Measurements from ENCODE around the gene LARGE1.

Gene LARGE1

DNA sequence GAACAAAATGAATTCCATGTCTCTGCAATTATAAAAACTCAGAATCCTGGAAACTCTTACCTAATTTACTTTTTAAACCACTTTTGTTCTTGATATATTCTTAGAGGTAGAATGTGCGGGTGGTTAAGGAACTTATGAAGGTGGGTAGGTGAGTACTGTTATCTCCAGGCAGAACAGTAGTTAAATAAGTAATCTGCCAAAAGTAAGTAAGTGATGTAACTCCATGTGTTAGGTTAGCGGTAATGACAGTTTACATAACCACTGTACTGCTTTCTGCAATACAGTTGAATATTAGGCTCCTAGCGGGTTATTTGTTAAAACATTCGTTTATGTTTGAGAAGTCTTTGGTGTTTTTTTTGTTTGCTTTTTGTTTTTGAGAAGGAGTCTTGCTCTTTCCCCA, 7.1 kb downstream of the LARGE1 start:
- DNase-seq (ENCODE audit: low read depth) = no peak

- no peak for DNase-seq (ENCODE audit: low read depth)
Measured at GRCh38 chr22:33909911-33910310, 10.4 kb downstream of the LARGE1 start.

DNA sequence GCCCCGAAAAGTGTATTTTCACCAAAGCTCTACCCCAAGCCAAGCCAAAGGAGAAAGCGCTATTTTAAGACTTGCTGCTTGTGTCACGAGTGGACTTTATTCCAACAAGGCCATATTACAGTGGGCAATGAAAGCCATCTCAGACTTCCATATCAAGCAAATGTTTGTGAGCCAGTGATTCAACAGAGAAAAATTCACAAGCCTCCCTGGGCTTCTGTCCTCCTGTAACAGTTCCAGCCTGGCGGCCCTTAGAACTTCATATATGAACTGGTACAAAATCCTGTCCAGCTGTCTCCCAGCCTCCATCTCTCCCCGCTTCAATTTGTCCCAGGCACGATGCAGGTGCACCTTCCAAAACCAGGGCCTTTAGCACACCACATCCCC, 11.2 kb downstream of the LARGE1 start:
- no peak for DNase-seq (ENCODE audit: low read depth)

GRCh38 chr22:33908171-33909074, 11.9 kb downstream of the LARGE1 start:
- DNase-seq (ENCODE audit: low read depth) = no peak

DNA sequence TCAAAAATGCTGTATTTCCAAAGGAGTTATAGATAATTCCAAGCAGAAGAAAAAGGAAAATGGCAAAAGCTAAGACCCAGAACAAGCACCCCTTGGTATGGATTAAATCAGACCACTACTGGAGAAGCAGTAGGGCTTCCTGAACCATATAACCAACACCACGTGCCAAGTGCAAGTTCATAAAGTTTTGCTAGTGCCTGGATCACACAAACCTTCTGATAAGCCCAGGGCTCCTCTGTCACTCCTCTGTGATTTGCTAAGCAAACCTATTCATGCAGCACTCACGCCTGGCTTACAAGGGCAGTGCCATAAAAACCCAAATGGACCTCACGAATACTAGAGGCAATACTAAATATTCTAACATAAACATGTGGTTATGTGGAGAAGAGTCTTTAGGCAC, 13.3 kb downstream of the LARGE1 start:
- DNase-seq (ENCODE audit: low read depth) = no peak

DNA sequence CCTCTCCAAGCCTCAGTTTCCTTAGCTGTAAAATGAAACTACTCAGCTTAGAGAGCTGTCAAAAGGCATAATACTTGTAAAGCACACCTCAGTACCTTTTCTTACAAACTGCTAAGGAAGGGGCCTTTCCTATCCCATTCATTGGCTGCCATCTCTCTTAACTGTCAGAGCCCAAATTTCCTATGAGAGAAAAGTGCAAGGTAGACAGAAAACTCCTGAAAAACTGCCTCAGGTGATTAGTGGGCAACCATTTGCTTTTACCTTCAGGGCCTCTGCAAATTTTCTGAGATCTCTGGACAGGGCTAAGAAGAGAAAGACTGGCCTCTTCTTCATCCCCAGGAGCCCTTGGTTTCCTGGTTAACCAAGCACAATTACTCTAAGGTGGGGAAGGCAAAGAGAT, 13.8 kb downstream of the LARGE1 start:
- no peak for DNase-seq (ENCODE audit: low read depth)

DNA sequence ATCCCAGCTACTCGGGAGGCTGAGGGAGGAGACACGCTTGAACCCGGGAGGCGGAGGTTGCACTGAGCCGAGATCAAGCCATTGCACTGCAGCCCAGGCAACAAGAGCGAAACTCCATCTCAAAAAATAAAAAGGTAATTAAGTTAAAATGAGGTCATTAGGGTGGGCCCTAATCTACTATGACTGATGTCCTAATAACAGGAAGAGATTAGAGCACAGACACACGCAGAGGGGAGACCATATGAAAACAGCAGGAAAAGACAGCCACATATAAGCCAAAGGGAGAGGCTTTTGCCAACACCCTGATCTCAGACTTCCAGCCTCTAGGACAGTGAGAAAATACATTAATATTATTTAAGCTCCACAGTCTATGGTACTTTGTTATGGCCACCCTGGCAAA, 17.3 kb downstream of the LARGE1 start:
- no peak for DNase-seq (ENCODE audit: low read depth)

DNA sequence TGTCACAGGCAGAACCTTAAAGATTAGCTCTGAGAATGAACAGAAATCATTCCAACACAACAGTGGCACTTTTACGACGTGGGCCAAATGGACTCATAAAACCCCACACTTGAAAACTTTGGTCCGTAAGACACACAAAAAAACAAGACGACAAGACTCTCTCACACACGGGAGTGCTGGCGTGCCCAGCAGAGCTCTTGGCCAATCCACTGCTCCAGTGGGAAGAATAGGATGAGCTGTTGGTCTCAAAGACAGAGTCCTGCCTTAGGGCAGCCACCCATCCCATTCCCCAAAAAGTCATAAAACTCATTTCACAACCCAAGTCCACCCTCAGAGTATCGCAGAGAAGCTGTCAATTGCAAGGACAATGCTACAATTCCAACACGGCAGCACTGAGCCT, 18.2 kb downstream of the LARGE1 start:
- DNase-seq (ENCODE audit: low read depth) = no peak

DNA sequence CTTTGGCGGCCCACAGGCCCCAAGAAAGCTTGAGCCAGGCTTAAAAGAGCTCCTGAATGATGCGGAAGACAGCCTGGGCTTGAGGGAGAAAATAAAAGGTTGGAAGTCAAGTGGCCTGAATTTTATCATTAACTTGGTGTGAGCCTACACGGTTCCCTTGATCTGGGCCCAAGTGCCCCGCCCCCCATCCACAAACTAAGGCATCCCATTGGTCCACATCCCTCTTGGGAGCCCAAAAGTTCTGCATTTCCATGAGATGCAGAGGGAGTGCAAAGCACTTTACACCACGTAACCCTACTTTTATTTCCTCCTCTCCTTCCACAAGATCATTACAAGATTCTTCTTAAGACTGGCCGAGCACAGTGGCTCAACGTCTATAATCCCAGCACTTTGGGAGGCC, 22.2 kb downstream of the LARGE1 start:
- DNase-seq (ENCODE audit: low read depth) = no peak

- DNase-seq (ENCODE audit: low read depth) = no peak
Measured at GRCh38 chr22:33897448-33897835, 22.8 kb downstream of the LARGE1 start.

DNA sequence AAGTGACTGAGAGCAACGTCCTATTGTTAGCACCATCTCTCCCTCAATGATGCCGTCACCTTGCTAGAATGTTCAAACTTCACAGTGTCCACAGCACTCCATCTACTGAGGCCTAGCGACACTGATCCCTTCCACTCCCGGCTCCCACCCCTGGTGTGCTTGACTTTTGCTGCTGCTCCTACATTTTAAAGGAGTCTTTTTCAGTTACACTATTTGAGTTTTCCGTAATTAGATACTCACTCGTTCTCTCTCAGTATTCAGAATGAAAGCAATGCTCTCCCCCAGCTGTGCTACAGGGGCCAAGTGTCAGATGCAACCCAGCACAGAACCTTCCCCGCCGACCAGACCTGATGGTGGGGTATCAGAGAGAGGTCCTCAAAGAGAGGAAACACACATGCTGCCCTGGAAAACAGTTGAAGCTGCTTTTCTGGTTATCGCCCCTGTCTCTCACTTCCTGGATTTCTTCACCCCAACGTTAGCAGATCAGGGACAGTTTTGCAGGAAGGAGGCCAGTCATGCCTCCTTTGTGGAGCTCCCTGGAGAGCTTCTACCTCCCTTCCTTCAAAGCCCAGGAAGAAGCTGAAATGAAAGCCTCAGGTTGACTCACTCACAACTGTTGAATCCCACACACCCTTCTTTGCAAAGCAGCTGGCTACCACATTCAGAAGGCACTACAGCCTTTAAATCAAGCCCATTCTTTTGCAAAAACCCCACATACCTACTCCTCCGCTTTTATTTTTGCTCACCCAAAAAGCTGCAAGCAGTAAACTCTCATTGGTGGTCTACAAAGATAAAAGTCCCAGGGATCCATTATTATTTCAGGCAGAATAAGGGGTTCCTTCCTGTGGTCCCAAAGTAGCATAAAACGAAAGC, 23.5 kb downstream of the LARGE1 start:
- DNase-seq (ENCODE audit: low read depth) = no peak

- DNase-seq (ENCODE audit: low read depth) = no peak
Measured at GRCh38 chr22:33896154-33896553, 24.1 kb downstream of the LARGE1 start.

DNA sequence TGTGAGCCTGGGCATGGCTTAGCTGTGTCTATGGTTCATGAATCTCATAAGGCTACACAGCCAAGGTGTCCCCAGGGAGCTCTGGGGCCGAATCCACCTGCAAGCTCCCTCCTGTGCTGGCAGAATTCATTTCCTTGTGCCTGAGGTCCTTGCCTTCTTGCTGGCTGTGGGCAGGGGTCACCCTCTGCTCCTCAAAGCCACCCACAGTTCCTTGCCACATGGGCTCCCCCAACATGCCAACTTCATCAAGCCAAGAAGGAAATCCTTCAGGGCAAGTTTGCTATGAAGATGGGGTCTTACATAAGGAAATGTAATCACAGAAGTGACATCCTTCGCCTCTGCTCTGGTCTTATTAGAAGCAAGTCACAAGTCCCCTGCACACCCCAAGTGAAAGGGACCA, 24.8 kb downstream of the LARGE1 start:
- no peak for DNase-seq (ENCODE audit: low read depth)

DNA sequence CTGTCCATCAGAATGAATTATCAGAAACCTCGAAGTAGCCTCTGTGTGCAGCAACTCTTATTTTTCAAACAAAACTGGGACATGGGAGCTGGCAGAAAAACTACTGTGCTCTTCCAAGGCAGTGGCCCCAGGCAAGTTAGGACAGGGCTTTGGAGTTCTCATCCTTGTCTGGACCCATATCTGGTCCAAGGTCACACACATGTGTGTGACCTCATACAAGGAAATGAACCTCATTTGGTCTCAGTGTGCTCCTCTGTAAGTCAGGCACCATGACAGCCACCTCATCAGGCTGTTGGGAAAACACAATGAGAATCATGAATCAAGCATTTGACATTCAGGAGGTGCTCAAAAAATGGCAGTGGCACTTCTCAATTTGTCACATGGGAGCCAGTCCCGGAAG, 25.8 kb downstream of the LARGE1 start:
- no peak for DNase-seq (ENCODE audit: low read depth)

DNA sequence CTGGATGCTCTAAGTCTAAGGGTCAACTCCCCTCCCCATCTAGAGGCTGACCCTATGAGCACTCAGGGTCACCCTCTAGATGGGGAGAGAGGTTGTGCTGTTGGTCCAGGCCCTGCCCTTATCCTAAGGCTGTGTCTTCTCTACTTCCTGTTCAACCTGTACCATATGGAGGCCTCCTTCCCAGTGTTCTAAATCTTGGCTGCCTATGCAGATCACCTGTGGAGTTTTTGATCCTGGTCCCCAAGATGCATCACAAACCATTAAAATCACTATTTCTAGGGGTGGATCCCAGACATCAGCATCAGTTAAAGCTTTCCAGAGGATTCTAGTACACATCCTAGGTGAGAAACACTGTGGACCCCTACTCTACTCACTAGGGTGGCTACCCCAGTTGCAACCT, 26.2 kb downstream of the LARGE1 start:
- DNase-seq (ENCODE audit: low read depth) = no peak

DNA sequence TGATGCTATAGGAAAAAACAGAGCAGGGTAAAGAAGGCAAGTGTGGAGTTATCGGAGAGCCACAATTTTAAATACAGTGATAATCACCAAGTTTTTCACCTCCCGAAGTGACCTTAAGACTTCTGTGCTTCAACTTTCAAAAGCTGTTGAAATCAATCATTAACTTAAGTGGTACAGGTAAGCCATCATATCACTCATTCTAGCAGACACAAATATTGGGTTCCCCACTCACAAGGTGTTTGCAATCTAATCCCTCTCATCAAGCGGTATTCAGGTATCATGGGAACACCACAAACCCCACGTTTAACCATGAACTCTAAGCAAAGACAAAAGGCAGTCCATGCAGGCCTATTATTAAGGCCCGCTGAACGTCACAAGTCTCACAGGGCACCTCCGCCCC, 26.8 kb downstream of the LARGE1 start:
- DNase-seq (ENCODE audit: low read depth) = no peak

DNA sequence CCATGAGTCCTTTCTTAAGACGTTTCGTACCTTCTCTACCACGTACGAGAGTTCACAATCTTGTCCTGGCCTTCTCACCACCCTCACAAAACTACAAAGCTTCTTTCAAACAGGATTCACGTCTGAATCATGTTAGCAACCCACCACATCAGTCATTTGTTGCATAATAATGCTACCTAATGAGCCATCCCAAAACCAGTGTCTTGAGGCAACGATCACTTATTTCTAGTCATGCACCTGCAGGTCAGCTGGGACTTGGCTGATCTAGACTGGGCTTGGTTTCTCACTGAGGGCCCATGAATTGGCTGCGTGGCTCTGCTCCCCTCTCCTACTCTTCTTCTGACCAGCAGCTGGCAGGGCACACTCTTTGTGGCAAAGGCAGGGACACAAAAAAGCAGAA, 28.3 kb downstream of the LARGE1 start:
- no peak for DNase-seq (ENCODE audit: low read depth)

GRCh38 chr22:33891455-33891854, 28.8 kb downstream of the LARGE1 start:
- no peak for DNase-seq (ENCODE audit: low read depth)

DNA sequence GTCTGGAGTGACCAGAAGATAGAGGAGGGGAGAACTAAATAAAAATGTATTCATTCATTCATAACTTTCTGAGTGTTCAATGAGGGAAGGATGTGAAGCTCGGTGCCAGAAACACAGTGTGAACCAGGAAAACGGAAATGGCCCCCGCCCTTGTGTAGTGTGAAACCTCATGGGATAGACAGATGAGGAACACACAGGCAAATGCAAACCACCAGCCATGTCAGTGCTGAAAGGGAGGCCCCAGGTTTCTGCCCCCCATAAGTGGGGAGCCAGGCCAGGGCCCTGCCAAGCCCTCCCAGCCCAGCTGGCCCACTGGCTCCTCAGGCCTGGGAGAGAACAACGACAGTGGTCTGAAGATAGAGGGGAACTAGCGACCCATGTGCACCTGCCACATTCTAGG, 30.5 kb downstream of the LARGE1 start:
- no peak for DNase-seq (ENCODE audit: low read depth)

- no peak for DNase-seq (ENCODE audit: low read depth)
Measured at GRCh38 chr22:33888821-33889220, 31.5 kb downstream of the LARGE1 start.

- no peak for DNase-seq (ENCODE audit: low read depth)
Measured at GRCh38 chr22:33887173-33887572, 33.1 kb downstream of the LARGE1 start.

- no peak for DNase-seq (ENCODE audit: low read depth)
Measured at GRCh38 chr22:33886696-33887095, 33.6 kb downstream of the LARGE1 start.

DNA sequence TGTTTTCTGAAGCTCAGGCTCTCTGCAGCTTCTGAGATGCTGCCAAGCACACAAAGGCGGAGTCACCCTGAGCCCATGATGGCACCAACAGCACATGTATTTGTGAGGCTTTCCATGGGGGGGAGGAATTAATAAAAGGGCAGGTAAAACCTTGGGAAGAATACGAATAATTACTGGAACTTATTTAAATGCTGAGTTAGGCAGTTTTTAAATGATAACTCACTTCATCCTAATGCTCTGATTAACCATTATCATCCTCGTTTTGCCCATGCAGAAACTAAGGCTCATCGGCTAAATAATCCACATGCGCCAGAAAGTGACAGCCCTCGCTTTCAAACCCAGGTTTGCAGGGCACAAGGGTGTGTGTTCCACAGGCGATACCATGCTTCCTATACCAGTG, 35.4 kb downstream of the LARGE1 start:
- DNase-seq (ENCODE audit: low read depth) = no peak

All from HS-27A (cell line).